Measurements from ENCODE around the gene PDK1.
"Not testable (repeated sequence)": the region's sequence is repeated elsewhere in the genome, so short reads cannot be mapped to it uniquely, and the experiment has no call there.

The PDK1 gene

GRCh38 chr2:172555522-172556283, at the start of gene PDK1:
Gene PDK1 (plus strand): TSS chr2:172556090. CDS start chr2:172556151, 61 bp downstream.
- DNase-seq (ENCODE audit: low read depth) = peak; percentile 43

GRCh38 chr2:172507199-172507598, 48.7 kb upstream of the PDK1 start:
- DNase-seq (ENCODE audit: low read depth) = no peak

GRCh38 chr2:172510088-172510487, 45.8 kb upstream of the PDK1 start:
- DNase-seq (ENCODE audit: low read depth) = no peak

GRCh38 chr2:172510548-172510947, 45.3 kb upstream of the PDK1 start:
- no peak for DNase-seq (ENCODE audit: low read depth)

- no peak for DNase-seq (ENCODE audit: low read depth)
Measured at GRCh38 chr2:172512810-172513523, 42.9 kb upstream of the PDK1 start.

- DNase-seq (ENCODE audit: low read depth) = no peak
Measured at GRCh38 chr2:172513524-172513900, 42.4 kb upstream of the PDK1 start.

- DNase-seq (ENCODE audit: low read depth) = no peak
Measured at GRCh38 chr2:172513935-172514586, 41.8 kb upstream of the PDK1 start.

GRCh38 chr2:172516299-172516698, 39.6 kb upstream of the PDK1 start:
- DNase-seq (ENCODE audit: low read depth) = peak; percentile 15

GRCh38 chr2:172518995-172519394, 36.9 kb upstream of the PDK1 start:
- no peak for DNase-seq (ENCODE audit: low read depth)

- DNase-seq (ENCODE audit: low read depth) = no peak
Measured at GRCh38 chr2:172525601-172526000, 30.3 kb upstream of the PDK1 start.

GRCh38 chr2:172531309-172531708, 24.6 kb upstream of the PDK1 start:
- no peak for DNase-seq (ENCODE audit: low read depth)

GRCh38 chr2:172532461-172532860, 23.4 kb upstream of the PDK1 start:
- not testable (repeated sequence) for DNase-seq (ENCODE audit: low read depth)

- no peak for DNase-seq (ENCODE audit: low read depth)
Measured at GRCh38 chr2:172533687-172534086, 22.2 kb upstream of the PDK1 start.

GRCh38 chr2:172535119-172535518, 20.8 kb upstream of the PDK1 start:
- no peak for DNase-seq (ENCODE audit: low read depth)

- DNase-seq (ENCODE audit: low read depth) = not testable (repeated sequence)
Measured at GRCh38 chr2:172537851-172538250, 18.0 kb upstream of the PDK1 start.

GRCh38 chr2:172539767-172540166, 16.1 kb upstream of the PDK1 start:
- no peak for DNase-seq (ENCODE audit: low read depth)

GRCh38 chr2:172540421-172540820, 15.5 kb upstream of the PDK1 start:
- DNase-seq (ENCODE audit: low read depth) = no peak

- DNase-seq (ENCODE audit: low read depth) = no peak
Measured at GRCh38 chr2:172545408-172546075, 10.3 kb upstream of the PDK1 start.

- no peak for DNase-seq (ENCODE audit: low read depth)
Measured at GRCh38 chr2:172549131-172549530, 6.8 kb upstream of the PDK1 start.

GRCh38 chr2:172549802-172550201, 6.1 kb upstream of the PDK1 start:
- DNase-seq (ENCODE audit: low read depth) = not testable (repeated sequence)

- no peak for DNase-seq (ENCODE audit: low read depth)
Measured at GRCh38 chr2:172550419-172550818, 5.5 kb upstream of the PDK1 start.

GRCh38 chr2:172551271-172551670, 4.6 kb upstream of the PDK1 start:
- DNase-seq (ENCODE audit: low read depth) = no peak

Data from GM04503 (cell line).